HG03460 (cell line): ENCODE results near the gene TUBGCP5.

ENCODE experiments used
- ATAC-seq: cut with Tn5 transposase; IDR thresholded peaks from one replicate; pipeline ENCODE4 v1.9.1; 2021; ENCODE audit not compliant: unreplicated experiment

TUBGCP5 gene

GRCh38 chr15:22979238-22980188 lies 59.9 kb downstream of the TUBGCP5 start:
- peak; percentile 46 for ATAC-seq

GRCh38 chr15:22978691-22979237 lies 60.6 kb downstream of the TUBGCP5 start:
- ATAC-seq: peak; percentile 40

- ATAC-seq: no peak
Measured at GRCh38 chr15:22974745-22975144, 64.6 kb downstream of the TUBGCP5 start.

GRCh38 chr15:22973987-22974386 lies 65.4 kb downstream of the TUBGCP5 start:
- no peak for ATAC-seq

- peak; percentile 84 for ATAC-seq
Measured at GRCh38 chr15:22973286-22973685, 66.1 kb downstream of the TUBGCP5 start.

- ATAC-seq: no peak
Measured at GRCh38 chr15:22969489-22969888, 69.9 kb downstream of the TUBGCP5 start.

- no peak for ATAC-seq
Measured at GRCh38 chr15:22968366-22968765, 71.0 kb downstream of the TUBGCP5 start.

GRCh38 chr15:22967084-22967770 lies 72.1 kb downstream of the TUBGCP5 start:
- ATAC-seq: no peak

- no peak for ATAC-seq
Measured at GRCh38 chr15:22966321-22967083, 72.9 kb downstream of the TUBGCP5 start.

GRCh38 chr15:22963641-22964040 lies 75.7 kb downstream of the TUBGCP5 start:
- no peak for ATAC-seq

GRCh38 chr15:22962611-22963010 lies 76.8 kb downstream of the TUBGCP5 start:
- ATAC-seq: no peak

GRCh38 chr15:22961762-22962161 lies 77.6 kb downstream of the TUBGCP5 start:
- no peak for ATAC-seq

GRCh38 chr15:22960556-22960955 lies 78.8 kb downstream of the TUBGCP5 start:
- ATAC-seq: no peak

- ATAC-seq: no peak
Measured at GRCh38 chr15:22960126-22960525, 79.2 kb downstream of the TUBGCP5 start.

- no peak for ATAC-seq
Measured at GRCh38 chr15:22959321-22960101, 79.9 kb downstream of the TUBGCP5 start.

- ATAC-seq: peak; percentile 70
Measured at GRCh38 chr15:22958487-22959280, 80.7 kb downstream of the TUBGCP5 start.

GRCh38 chr15:22956978-22957260 lies 82.5 kb downstream of the TUBGCP5 start:
- ATAC-seq: no peak

GRCh38 chr15:22956257-22956977 lies 83.0 kb downstream of the TUBGCP5 start:
- no peak for ATAC-seq

- no peak for ATAC-seq
Measured at GRCh38 chr15:22955544-22956119, 83.7 kb downstream of the TUBGCP5 start.
